ENCODE results near the gene SLC25A13. TPM values are rescaled to one million over a fixed set of nuclear protein-coding genes. Genes with fewer than 3 reads are reported as not detected.

SLC25A13 gene
- total RNA-seq, 1 experiment from 2014 or later, result 52.5 TPM

- no TSS peak for BruUV-seq (replicated peaks)
- Histone ChIP-seq H3K4me1 (replicated peaks; ENCODE audit: insufficient read depth) (peaks cover 21% of the 10 kb centered on the region), H3K79me2 (ENCODE audit: low read depth) (0 out of 2 replicates have a peak, but pooled peaks cover under 1% of the 10 kb centered on the region), H3F3A (ENCODE audit: insufficient read depth, low read depth) (peaks cover 19% of the 10 kb centered on the region), H3K4me2 (no peak overlapping the region), H4K20me1 (ENCODE audit: insufficient read depth) (no peaks in the 10 kb centered on the region), H3K9me3 (ENCODE audit: insufficient read depth, low read depth) (no peaks in the 10 kb centered on the region), H3K9me2 (ENCODE audit: insufficient read depth) (no peaks in the 10 kb centered on the region), H3K4me3 (no peak overlapping the region), H2AFZ (no peak overlapping the region), H3K27me3 (ENCODE audit: insufficient read depth, low read depth) (no peaks in the 10 kb centered on the region), H3K36me3 (ENCODE audit: low read depth) (no peaks in the 10 kb centered on the region), H3K27ac (no peak overlapping the region)
- intact Hi-C loops (cut with micrococcal nuclease; ENCODE audit: unreplicated experiment), result no loop called here
- TF ChIP-seq EZH2 (IDR thresholded peaks at IDR 0.05; ENCODE audit: low read depth) (no peak), CTCF (conservative IDR thresholded peaks at IDR 0.05) (no peak)
- CTCF ChIA-PET, result no interaction called here
- no peak for DNase-seq
- POLR2A ChIA-PET (ENCODE audit: unreplicated experiment), result no interaction called here
These were observed 97.8 kb downstream of the SLC25A13 start for GRCh38 chr7:96224073-96224472.

- no peaks in the 10 kb centered on the region for H4K20me1 ChIP-seq (ENCODE audit: insufficient read depth)
- BruUV-seq (replicated peaks), result no TSS peak
- DNase-seq, result no peak
- peaks cover 28% of the 10 kb centered on the region for H3F3A ChIP-seq (ENCODE audit: insufficient read depth, low read depth)
- no peak overlapping the region for H3K27ac ChIP-seq
- peaks cover 18% of the 10 kb centered on the region for H3K79me2 ChIP-seq (ENCODE audit: low read depth)
- H3K27me3 ChIP-seq (ENCODE audit: insufficient read depth, low read depth), result no peaks in the 10 kb centered on the region
- intact Hi-C loops (cut with micrococcal nuclease; ENCODE audit: unreplicated experiment), result no loop called here
- ChIA-PET CTCF (no interaction called here), POLR2A (ENCODE audit: unreplicated experiment) (no interaction called here)
- H3K9me3 ChIP-seq (ENCODE audit: insufficient read depth, low read depth), result no peaks in the 10 kb centered on the region
- TF ChIP-seq CTCF (conservative IDR thresholded peaks at IDR 0.05) (no peak), EZH2 (IDR thresholded peaks at IDR 0.05; ENCODE audit: low read depth) (no peak)
- no peak overlapping the region for H3K4me2 ChIP-seq
- H3K9me2 ChIP-seq (ENCODE audit: insufficient read depth), result no peaks in the 10 kb centered on the region
- peaks cover 41% of the 10 kb centered on the region for H3K4me1 ChIP-seq (replicated peaks; ENCODE audit: insufficient read depth)
- no peak overlapping the region for H2AFZ ChIP-seq
- H3K4me3 ChIP-seq, result no peak overlapping the region
- peaks cover 4% of the 10 kb centered on the region; the same call in 1 of the 2 replicates for H3K36me3 ChIP-seq (ENCODE audit: low read depth)
These were observed 100.0 kb downstream of the SLC25A13 start for GRCh38 chr7:96221888-96222287.

- intact Hi-C loops (cut with micrococcal nuclease; ENCODE audit: unreplicated experiment), result loop anchor here (1.0 to 5.0 kb wide), 3 partner anchors 82 to 329 kb away; no protein-coding TSS in a partner anchor
- no peaks in the 10 kb centered on the region for H3K27me3 ChIP-seq (ENCODE audit: insufficient read depth, low read depth)
- H2AFZ ChIP-seq, result no peak overlapping the region
- no peak overlapping the region for H3K4me3 ChIP-seq
- H3K27ac ChIP-seq, result peak overlapping the region; percentile 77
- no peaks in the 10 kb centered on the region for H3K9me3 ChIP-seq (ENCODE audit: insufficient read depth, low read depth)
- DNase-seq, result peak; percentile 41 to 95
- H3K36me3 ChIP-seq (ENCODE audit: low read depth), result peaks cover 4% of the 10 kb centered on the region; the same call in 1 of the 2 replicates
- H3K79me2 ChIP-seq (ENCODE audit: low read depth), result peaks cover 19% of the 10 kb centered on the region
- TF ChIP-seq CTCF (conservative IDR thresholded peaks at IDR 0.05), result no peak
- no peak for TF ChIP-seq EZH2 (IDR thresholded peaks at IDR 0.05; ENCODE audit: low read depth)
- H3F3A ChIP-seq (ENCODE audit: insufficient read depth, low read depth), result peaks cover 28% of the 10 kb centered on the region
- no peaks in the 10 kb centered on the region for H3K9me2 ChIP-seq (ENCODE audit: insufficient read depth)
- no TSS peak for BruUV-seq (replicated peaks)
- CTCF ChIA-PET, result no interaction called here
- H3K4me2 ChIP-seq, result peak overlapping the region; percentile 25
- POLR2A ChIA-PET (ENCODE audit: unreplicated experiment), result interaction anchor here (0.6 kb wide), 1 partner anchor 98 kb away, joined by 4 read pairs; no protein-coding TSS in a partner anchor
- H4K20me1 ChIP-seq (ENCODE audit: insufficient read depth), result no peaks in the 10 kb centered on the region
- peaks cover 41% of the 10 kb centered on the region for H3K4me1 ChIP-seq (replicated peaks; ENCODE audit: insufficient read depth)
These were observed 102.3 kb downstream of the SLC25A13 start for GRCh38 chr7:96219378-96220130.

Measured in PC-9 (cell line).